CD4-positive, alpha-beta T cell treated with Interleukin-10 for 1 hour (primary cell): ENCODE results near the gene CSAD.

Source experiments
- DNase-seq: peaks from one replicate; pipeline ENCODE4 v3.0.0-alpha.2; 2020

Gene CSAD

GRCh38 chr12:53198486-53199110, 17.9 kb upstream of the CSAD start:
- DNase-seq = peak; percentile 47

GRCh38 chr12:53197011-53197640, 16.4 kb upstream of the CSAD start:
- no peak for DNase-seq

- DNase-seq = no peak
Observed at GRCh38 chr12:53196486-53196885, 15.8 kb upstream of the CSAD start.

- no peak for DNase-seq
Observed at GRCh38 chr12:53195516-53196420, 15.0 kb upstream of the CSAD start.

GRCh38 chr12:53194973-53195372, 14.2 kb upstream of the CSAD start:
- DNase-seq = no peak

- DNase-seq = no peak
Observed at GRCh38 chr12:53193985-53194716, 13.4 kb upstream of the CSAD start.

GRCh38 chr12:53193040-53193439, 12.3 kb upstream of the CSAD start:
- DNase-seq = no peak

- no peak for DNase-seq
Observed at GRCh38 chr12:53192531-53193021, 11.9 kb upstream of the CSAD start.

- DNase-seq = no peak
Observed at GRCh38 chr12:53191885-53192530, 11.3 kb upstream of the CSAD start.

- DNase-seq = no peak
Observed at GRCh38 chr12:53191096-53191884, 10.6 kb upstream of the CSAD start.

GRCh38 chr12:53190108-53190729, 9.5 kb upstream of the CSAD start:
- DNase-seq = peak; percentile 61

GRCh38 chr12:53187145-53187899, 6.6 kb upstream of the CSAD start:
- no peak for DNase-seq

- DNase-seq = no peak
Observed at GRCh38 chr12:53186745-53187144, 6.0 kb upstream of the CSAD start.

- no peak for DNase-seq
Observed at GRCh38 chr12:53185582-53186153, 4.9 kb upstream of the CSAD start.

- no peak for DNase-seq
Observed at GRCh38 chr12:53184828-53185227, 4.1 kb upstream of the CSAD start.

- DNase-seq = no peak
Observed at GRCh38 chr12:53182903-53183302, 2.2 kb upstream of the CSAD start.

GRCh38 chr12:53181935-53182334, 1.2 kb upstream of the CSAD start:
- no peak for DNase-seq

GRCh38 chr12:53180931-53181645, 363 bp upstream of the CSAD start:
- no peak for DNase-seq

GRCh38 chr12:53179687-53180219, 972 bp downstream of the CSAD start:
- DNase-seq = no peak
